ENCODE measurements around the gene DHH. TPM values are rescaled to one million over a fixed set of nuclear protein-coding genes. Genes with fewer than 3 reads are reported as not detected.

The DHH gene
- polyA plus RNA-seq, 1 of the 3 experiments (the other 2 are of a cell fraction): 0.13 TPM

DNA sequence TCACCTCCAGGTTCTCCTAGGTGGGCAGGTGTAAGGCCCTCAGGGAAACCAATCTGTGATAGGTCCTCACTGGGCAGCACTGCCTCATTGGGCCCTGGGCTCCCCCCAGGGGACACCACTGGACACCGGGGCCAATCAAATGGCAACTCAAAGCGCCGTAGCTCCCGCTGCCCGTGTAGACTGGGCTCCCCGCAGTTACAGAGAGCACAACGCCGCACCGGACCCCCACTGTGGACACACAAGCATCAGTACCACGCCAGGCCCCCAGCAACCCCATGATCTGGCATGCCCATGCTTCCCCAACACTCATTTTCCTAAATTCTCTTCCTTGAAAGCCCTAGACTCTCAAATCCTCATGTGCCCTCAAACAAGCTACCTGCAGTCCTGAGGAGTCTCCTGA is 40.1 kb downstream of the DHH start:
- peaks cover 13% of the 10 kb centered on the region for H3F3A ChIP-seq (replicated peaks; ENCODE audit: insufficient read depth)
- H3K27me3 ChIP-seq (ENCODE audit: insufficient read depth): no peaks in the 10 kb centered on the region
- H3K9me3 ChIP-seq: no peaks in the 10 kb centered on the region
- ChIA-PET CTCF (interaction anchor here (0.8 to 8.1 kb wide), 8 partner anchors 10 to 119 kb away, joined by 3 to 49 read pairs (median 5); no protein-coding TSS in a partner anchor), POLR2A (no interaction called here)
- DNase-seq: peak; percentile 12
- WGBS (ENCODE audit: low lambda C conversion rate): 89% methylated on average over 10 of the region's 10 CpGs
- H3K9me2 ChIP-seq: no peaks in the 10 kb centered on the region
- H4K20me1 ChIP-seq (ENCODE audit: insufficient read depth): peaks cover 77% of the 10 kb centered on the region
- H2AFZ ChIP-seq (ENCODE audit: low read depth): no peak overlapping the region
- peaks cover 66% of the 10 kb centered on the region for H3K79me2 ChIP-seq (ENCODE audit: insufficient read depth)
- no peak overlapping the region for H3K4me3 ChIP-seq (ENCODE audit: low read depth in 2 of 2, low read length in 1 of 2)
- H3K36me3 ChIP-seq (replicated peaks in 1 of 2; ENCODE audit: control insufficient read depth in 1 of 2, insufficient read depth in 2 of 2, low read length in 1 of 2): peaks cover 22 to 55% of the 10 kb centered on the region in 2 experiments
- TF ChIP-seq FOXJ3 (CRISPR knock-in tag; IDR thresholded peaks at IDR 0.05): no peak
- TF ChIP-seq, protein P1, sequence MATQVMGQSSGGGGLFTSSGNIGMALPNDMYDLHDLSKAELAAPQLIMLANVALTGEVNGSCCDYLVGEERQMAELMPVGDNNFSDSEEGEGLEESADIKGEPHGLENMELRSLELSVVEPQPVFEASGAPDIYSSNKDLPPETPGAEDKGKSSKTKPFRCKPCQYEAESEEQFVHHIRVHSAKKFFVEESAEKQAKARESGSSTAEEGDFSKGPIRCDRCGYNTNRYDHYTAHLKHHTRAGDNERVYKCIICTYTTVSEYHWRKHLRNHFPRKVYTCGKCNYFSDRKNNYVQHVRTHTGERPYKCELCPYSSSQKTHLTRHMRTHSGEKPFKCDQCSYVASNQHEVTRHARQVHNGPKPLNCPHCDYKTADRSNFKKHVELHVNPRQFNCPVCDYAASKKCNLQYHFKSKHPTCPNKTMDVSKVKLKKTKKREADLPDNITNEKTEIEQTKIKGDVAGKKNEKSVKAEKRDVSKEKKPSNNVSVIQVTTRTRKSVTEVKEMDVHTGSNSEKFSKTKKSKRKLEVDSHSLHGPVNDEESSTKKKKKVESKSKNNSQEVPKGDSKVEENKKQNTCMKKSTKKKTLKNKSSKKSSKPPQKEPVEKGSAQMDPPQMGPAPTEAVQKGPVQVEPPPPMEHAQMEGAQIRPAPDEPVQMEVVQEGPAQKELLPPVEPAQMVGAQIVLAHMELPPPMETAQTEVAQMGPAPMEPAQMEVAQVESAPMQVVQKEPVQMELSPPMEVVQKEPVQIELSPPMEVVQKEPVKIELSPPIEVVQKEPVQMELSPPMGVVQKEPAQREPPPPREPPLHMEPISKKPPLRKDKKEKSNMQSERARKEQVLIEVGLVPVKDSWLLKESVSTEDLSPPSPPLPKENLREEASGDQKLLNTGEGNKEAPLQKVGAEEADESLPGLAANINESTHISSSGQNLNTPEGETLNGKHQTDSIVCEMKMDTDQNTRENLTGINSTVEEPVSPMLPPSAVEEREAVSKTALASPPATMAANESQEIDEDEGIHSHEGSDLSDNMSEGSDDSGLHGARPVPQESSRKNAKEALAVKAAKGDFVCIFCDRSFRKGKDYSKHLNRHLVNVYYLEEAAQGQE (IDR thresholded peaks at IDR 0.05; ENCODE audit: low read depth, low read length): no peak
- no peak for TF ChIP-seq TCF12 (IDR thresholded peaks at IDR 0.05)
- TF ChIP-seq JUND (IDR thresholded peaks at IDR 0.05): no peak
- TF ChIP-seq CHD2 (IDR thresholded peaks at IDR 0.05; ENCODE audit: low read length, partially characterized antibody): no peak
- no peak for TF ChIP-seq GATA2 (CRISPR knock-in tag; IDR thresholded peaks at IDR 0.05)
- no peak for TF ChIP-seq MXI1 (IDR thresholded peaks at IDR 0.05; ENCODE audit: low read depth, low read length)
- H3K4me1 ChIP-seq (ENCODE audit: control insufficient read depth in 1 of 2, insufficient read depth in 2 of 2, low read depth in 1 of 2, low read length in 1 of 2): peaks cover 24 to 35% of the 10 kb centered on the region in 2 experiments
- no peak overlapping the region for H3K9ac ChIP-seq
- no peak overlapping the region for H3K27ac ChIP-seq (ENCODE audit: low read depth in 2 of 2, low read length in 1 of 2)
- H3K4me2 ChIP-seq: no peak overlapping the region

DNA sequence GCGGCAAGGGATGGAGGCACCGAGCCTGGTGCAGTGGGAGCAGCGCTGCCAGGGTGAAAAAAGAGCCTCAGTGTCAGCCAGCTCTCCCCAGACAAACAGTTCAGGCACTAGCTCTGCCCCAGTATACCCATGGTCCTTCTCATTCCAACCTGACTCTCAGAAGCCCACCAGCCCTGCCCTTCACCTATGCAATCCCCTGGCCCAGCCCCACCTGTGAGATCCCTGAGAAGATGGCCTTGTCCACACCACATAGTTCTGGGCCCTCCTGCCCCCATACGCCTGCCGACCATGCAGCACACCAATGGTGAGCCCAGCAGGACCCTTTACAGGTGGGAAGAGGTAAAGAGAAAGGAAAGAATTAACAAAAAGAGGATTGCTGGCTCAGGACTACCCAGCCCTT is 40.5 kb downstream of the DHH start:
- Histone ChIP-seq H3K9ac (no peak overlapping the region), H3F3A (replicated peaks; ENCODE audit: insufficient read depth) (peaks cover 13% of the 10 kb centered on the region), H3K79me2 (ENCODE audit: insufficient read depth) (peaks cover 65% of the 10 kb centered on the region), H3K27me3 (ENCODE audit: insufficient read depth) (no peaks in the 10 kb centered on the region), H3K9me3 (no peaks in the 10 kb centered on the region), H3K4me1 (ENCODE audit: control insufficient read depth in 1 of 2, insufficient read depth in 2 of 2, low read depth in 1 of 2, low read length in 1 of 2) (peaks cover 24 to 35% of the 10 kb centered on the region in 2 experiments), H3K4me3 (ENCODE audit: low read depth in 2 of 2, low read length in 1 of 2) (no peak overlapping the region), H3K36me3 (replicated peaks in 1 of 2; ENCODE audit: control insufficient read depth in 1 of 2, insufficient read depth in 2 of 2, low read length in 1 of 2) (peaks cover 25 to 59% of the 10 kb centered on the region in 2 experiments), H3K9me2 (no peaks in the 10 kb centered on the region), H3K27ac (ENCODE audit: low read depth in 2 of 2, low read length in 1 of 2) (no peak overlapping the region), H3K4me2 (no peak overlapping the region), H2AFZ (ENCODE audit: low read depth) (no peak overlapping the region), H4K20me1 (ENCODE audit: insufficient read depth) (peaks cover 80% of the 10 kb centered on the region)
- WGBS (ENCODE audit: low lambda C conversion rate): 93% methylated on average over 4 of the region's 5 CpGs
- TF ChIP-seq RCOR1 (IDR thresholded peaks at IDR 0.05; ENCODE audit: low read length): no peak
- no peak for TF ChIP-seq JUND (IDR thresholded peaks at IDR 0.05)
- TF ChIP-seq, protein P2, sequence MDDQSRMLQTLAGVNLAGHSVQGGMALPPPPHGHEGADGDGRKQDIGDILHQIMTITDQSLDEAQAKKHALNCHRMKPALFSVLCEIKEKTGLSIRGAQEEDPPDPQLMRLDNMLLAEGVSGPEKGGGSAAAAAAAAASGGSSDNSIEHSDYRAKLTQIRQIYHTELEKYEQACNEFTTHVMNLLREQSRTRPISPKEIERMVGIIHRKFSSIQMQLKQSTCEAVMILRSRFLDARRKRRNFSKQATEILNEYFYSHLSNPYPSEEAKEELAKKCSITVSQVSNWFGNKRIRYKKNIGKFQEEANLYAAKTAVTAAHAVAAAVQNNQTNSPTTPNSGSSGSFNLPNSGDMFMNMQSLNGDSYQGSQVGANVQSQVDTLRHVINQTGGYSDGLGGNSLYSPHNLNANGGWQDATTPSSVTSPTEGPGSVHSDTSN (IDR thresholded peaks at IDR 0.05): no peak
- TF ChIP-seq SMC3 (IDR thresholded peaks at IDR 0.05; ENCODE audit: low read depth, low read length): no peak
- no peak for TF ChIP-seq YY1 (IDR thresholded peaks at IDR 0.05; ENCODE audit: low read depth)
- TF ChIP-seq ELF1 (IDR thresholded peaks at IDR 0.05): no peak
- TF ChIP-seq, protein P3, sequence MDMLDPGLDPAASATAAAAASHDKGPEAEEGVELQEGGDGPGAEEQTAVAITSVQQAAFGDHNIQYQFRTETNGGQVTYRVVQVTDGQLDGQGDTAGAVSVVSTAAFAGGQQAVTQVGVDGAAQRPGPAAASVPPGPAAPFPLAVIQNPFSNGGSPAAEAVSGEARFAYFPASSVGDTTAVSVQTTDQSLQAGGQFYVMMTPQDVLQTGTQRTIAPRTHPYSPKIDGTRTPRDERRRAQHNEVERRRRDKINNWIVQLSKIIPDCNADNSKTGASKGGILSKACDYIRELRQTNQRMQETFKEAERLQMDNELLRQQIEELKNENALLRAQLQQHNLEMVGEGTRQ (IDR thresholded peaks at IDR 0.05; ENCODE audit: borderline replicate concordance, low read depth, low read length): no peak
- no peak for TF ChIP-seq CHD2 (IDR thresholded peaks at IDR 0.05; ENCODE audit: low read length, partially characterized antibody)
- no peak for TF ChIP-seq FOSL2 (IDR thresholded peaks at IDR 0.05; ENCODE audit: borderline replicate concordance, low read depth)
- TF ChIP-seq TAF1 (IDR thresholded peaks at IDR 0.05; ENCODE audit: borderline replicate concordance, low read depth, low read length): no peak
- no peak for TF ChIP-seq FOXJ3 (CRISPR knock-in tag; IDR thresholded peaks at IDR 0.05)
- TF ChIP-seq EZH2phosphoT487 (IDR thresholded peaks at IDR 0.05; ENCODE audit: borderline replicate concordance, low read depth): no peak
- TF ChIP-seq, protein P1 (IDR thresholded peaks at IDR 0.05; ENCODE audit: low read depth, low read length): no peak
- POLR2A ChIA-PET: no interaction called here
- no peak for DNase-seq
- CTCF ChIA-PET: interaction anchor here (1.0 to 8.1 kb wide), 4 partner anchors 9 to 66 kb away, joined by 3 to 49 read pairs (median 4); no protein-coding TSS in a partner anchor

Measured in SK-N-SH (cell line).